Heart left ventricle (tissue), 13 donors: ENCODE data around the gene SNX24.

Experiments
- CTCF ChIP-seq, 12 donors: fragments of 200-600 bp; sonication (generic) in 4 of 12; IDR thresholded peaks; one replicate each; pipeline versions ENCODE4 v1.5.0 to v1.8.0; 2018 to 2022; ENCODE audit warnings: antibody characterized with exemption in 12 of 12, mild to moderate bottlenecking in 5 of 12
- POLR2A ChIP-seq, 2 donors: fragments of 450-650 bp; IDR thresholded peaks; one replicate each; pipeline ENCODE4 v1.6.1; 2017; ENCODE audit warnings: antibody characterized with exemption in 2 of 2, mild to moderate bottlenecking in 2 of 2, moderate library complexity in 2 of 2
- donor health status: ischemic (EF 13 %, LVEDD 7.1; RV severe dilation, severe dysfunction).
- donor health status: DM: no; HTN: yes; CAD: no.
- donor health status: DM: no; HTN: no; CAD: no.
- donor health status: ischemic (EF 25% LVEDD 6.9; RV normal size, moderate dysfunction).
- donor health status: ischemic (EF 25% LVEDD 5.7; RV mildly dilated, moderate dysfunction).
- donor health status: ischemic (EF 35%, LVEDD 5.7; RV mildly dilated, moderate dysfunction).
- donor health status: nonischemic (EF 11% LVEDD 7.7; RV severe dilation, severe dysfunction).
- donor health status: DM: yes; HTN: yes; CAD: no.
- donor health status: PGD.
- donor health status: ischemic (EF 29% LVEDD 5.4; RV normal size, mild dysfunction).
- donor health status: nonischemic (EF 23%, LVEDD 6.1; RV moderate dilation, normal function).

GRCh38 chr5:122985006-122985700 lies 139.7 kb downstream of the SNX24 start:
- TF ChIP-seq CTCF (IDR thresholded peaks at IDR 0.05) = no peak
- no peak for TF ChIP-seq POLR2A (IDR thresholded peaks at IDR 0.05)
